ENCODE measurements around the gene CAPN8.

Gene CAPN8

GRCh38 chr1:223657978-223658377 is 7.5 kb downstream of the CAPN8 start:
- in situ Hi-C loops (cut with MboI; ENCODE audit: low sequenced_read_pairs), result no loop called here

DNA sequence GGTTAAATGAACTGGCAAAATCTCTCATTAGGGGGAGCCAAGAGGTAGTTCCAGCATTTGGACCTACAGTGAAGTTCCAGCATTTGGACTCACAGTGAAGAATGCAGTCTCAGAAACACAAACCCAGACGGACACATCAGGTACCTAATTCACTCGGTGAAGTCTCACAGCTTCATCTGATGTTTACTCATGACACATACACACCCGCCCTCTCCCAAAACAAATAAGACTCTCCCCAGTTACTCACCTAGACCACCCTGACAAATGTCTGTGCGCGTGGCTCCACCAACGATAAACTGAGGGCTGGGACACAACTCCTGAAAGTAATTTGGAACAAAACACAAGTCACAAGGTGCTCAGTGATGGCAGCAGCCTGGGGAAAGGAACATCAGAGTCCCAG is 11.4 kb downstream of the CAPN8 start:
- in situ Hi-C loops (cut with MboI; ENCODE audit: low sequenced_read_pairs), result no loop called here

GRCh38 chr1:223653431-223653830 is 12.1 kb downstream of the CAPN8 start:
- in situ Hi-C loops (cut with MboI; ENCODE audit: low sequenced_read_pairs), result no loop called here

DNA sequence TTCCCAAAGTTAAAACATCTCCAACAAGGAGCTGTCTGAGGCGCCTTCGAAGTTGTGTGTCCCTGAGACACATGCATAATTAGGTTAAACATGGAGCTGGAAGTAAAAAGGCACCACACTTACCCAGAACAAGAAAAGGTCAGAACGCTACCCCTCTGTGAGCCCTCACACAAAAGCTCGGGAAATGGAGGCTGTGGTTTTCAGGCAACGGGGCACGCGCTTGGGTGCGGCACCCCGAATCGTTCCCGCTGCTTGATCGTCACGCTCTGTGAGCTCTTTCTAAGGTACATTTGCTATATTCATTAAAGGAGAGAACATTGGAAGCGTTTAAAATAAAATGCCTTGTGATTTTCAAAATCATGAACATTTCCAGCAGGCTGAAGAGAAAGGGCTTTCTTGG is 12.5 kb downstream of the CAPN8 start:
- in situ Hi-C loops (cut with MboI; ENCODE audit: low sequenced_read_pairs), result no loop called here

DNA sequence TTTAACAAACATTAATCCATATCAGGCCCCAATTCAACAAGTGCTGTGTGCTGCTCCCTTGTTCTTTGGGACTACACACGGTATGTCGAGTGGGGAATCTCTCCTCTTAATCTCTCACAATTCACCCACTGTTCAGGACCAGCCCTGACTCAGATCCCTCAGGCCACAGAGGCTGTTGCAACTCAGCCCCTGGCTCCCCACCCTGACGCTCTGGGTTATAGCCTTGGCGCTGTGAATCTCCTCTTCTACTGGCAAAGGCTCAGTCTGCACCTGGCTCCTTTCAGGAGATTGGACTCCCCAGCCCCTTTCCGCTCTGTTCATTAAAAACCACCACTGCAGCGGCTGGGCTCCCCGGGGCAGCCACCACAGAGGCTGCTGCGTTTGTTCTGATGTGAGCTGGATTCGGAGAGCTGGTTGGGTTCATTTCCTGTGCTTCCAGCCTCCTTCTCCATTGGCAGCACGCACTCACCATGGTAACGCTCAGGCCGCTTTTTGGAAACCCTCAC is 13.0 kb downstream of the CAPN8 start:
- in situ Hi-C loops (cut with MboI; ENCODE audit: low sequenced_read_pairs), result no loop called here

- in situ Hi-C loops (cut with MboI; ENCODE audit: low sequenced_read_pairs), result no loop called here
These were observed 14.1 kb downstream of the CAPN8 start for GRCh38 chr1:223651291-223651991.

DNA sequence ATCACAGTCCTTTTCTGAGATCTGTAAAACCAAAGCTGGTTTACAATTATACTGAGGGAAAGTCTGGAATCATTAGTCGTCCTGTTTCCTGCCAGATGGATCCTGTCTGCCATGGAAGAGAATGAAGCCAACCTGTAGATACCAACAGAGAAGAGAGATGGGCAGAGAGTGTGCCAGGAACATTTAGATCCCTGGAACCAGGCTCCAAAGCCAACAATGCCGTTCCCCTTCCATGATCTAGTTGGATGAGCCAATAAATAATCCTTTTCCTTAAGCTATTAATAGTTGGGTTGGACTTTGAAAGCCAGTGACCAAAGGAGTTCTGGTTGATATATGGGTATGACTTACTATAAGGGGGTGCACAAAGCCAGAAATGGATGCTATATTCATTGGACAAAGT is 15.0 kb downstream of the CAPN8 start:
- in situ Hi-C loops (cut with MboI; ENCODE audit: low sequenced_read_pairs), result no loop called here

GRCh38 chr1:223649222-223649621 is 16.3 kb downstream of the CAPN8 start:
- in situ Hi-C loops (cut with MboI; ENCODE audit: low sequenced_read_pairs), result no loop called here

DNA sequence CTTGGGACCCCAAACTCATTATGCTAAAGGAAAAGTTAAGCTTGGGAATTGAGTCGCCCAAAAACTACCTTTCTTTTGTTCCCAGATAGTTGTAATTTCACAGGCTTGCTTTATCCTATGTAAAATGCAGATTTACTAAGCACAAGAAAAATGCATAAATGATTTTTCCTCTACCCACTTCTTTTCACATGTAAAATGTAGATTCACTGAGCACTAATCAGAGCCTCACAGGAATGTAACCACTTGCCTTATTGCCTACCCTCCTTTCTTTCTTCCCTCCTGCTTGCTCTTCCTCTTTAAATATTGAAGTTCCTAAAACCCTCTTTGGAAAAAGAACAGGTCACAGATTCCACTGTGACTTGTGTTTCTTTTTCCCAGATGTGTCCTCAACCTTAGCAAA is 18.3 kb downstream of the CAPN8 start:
- in situ Hi-C loops (cut with MboI; ENCODE audit: low sequenced_read_pairs), result no loop called here

GRCh38 chr1:223645903-223646302 is 19.6 kb downstream of the CAPN8 start:
- in situ Hi-C loops (cut with MboI; ENCODE audit: low sequenced_read_pairs), result no loop called here

DNA sequence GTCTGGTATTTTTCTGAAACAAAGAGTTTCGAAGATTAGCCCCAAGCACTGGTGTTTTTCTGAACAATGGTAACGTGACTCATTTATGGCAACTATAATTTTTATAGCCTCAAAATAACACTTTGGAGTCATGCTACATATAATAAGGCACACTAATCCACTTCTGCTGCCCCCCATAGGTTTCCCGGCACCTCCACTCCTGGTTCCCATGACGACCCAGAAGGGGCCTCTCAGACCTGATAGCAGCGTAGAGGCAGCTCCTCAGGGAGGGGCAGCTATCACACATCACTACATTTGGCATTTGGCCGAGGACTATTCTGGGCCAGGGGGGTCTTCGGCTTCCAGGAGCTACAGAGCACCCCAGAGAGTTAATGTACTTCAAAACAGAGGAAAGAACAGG is 23.3 kb downstream of the CAPN8 start:
- in situ Hi-C loops (cut with MboI; ENCODE audit: low sequenced_read_pairs), result no loop called here

GRCh38 chr1:223641523-223642039 is 23.9 kb downstream of the CAPN8 start:
- in situ Hi-C loops (cut with MboI; ENCODE audit: low sequenced_read_pairs), result no loop called here

DNA sequence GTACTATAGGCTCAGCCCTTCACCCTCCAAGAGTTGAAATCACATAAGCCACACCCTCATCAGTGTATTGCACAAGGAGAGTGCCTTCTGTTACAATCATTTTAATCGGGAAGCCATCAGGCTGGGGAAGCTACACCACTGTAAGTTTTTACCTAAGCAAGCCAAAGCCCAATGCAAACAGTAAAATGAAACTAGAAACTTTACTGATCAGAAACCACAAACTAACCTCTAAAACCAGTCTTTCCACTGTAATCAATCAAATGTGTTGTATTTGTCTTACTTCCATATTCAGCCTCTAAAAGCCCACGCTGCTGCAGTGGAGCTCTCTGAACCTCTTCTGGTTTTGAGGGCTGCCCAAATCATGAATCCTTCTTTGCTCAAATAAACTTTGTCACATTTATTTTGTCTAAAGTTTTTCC is 26.2 kb downstream of the CAPN8 start:
- in situ Hi-C loops (cut with MboI; ENCODE audit: low sequenced_read_pairs), result no loop called here

GRCh38 chr1:223635236-223635635 is 30.3 kb downstream of the CAPN8 start:
- in situ Hi-C loops (cut with MboI; ENCODE audit: low sequenced_read_pairs), result no loop called here

- in situ Hi-C loops (cut with MboI; ENCODE audit: low sequenced_read_pairs), result no loop called here
These were observed 31.1 kb downstream of the CAPN8 start for GRCh38 chr1:223634423-223634822.

DNA sequence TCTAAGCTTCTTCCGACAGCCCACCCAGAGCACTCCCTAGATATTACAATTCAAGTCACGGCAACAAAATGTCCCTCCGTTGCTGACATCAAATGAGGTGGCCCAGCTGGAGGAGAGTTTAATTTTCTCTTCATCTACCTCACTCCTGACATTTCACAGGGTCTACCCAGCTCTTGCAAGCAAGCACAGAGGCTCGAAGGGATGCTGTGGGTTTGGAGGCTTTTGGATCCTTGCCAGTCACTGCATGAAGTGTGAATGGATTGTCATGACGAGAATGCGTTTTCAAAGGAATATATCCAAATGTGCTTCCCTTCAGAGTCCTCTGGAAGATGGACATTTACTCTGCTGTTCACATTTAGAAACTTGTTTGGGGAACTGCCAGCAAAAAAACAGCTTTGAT is 33.5 kb downstream of the CAPN8 start:
- in situ Hi-C loops (cut with MboI; ENCODE audit: low sequenced_read_pairs), result no loop called here

GRCh38 chr1:223631473-223631872 is 34.0 kb downstream of the CAPN8 start:
- in situ Hi-C loops (cut with MboI; ENCODE audit: low sequenced_read_pairs), result no loop called here

GRCh38 chr1:223629126-223629457 is 36.4 kb downstream of the CAPN8 start:
- in situ Hi-C loops (cut with MboI; ENCODE audit: low sequenced_read_pairs), result no loop called here

GRCh38 chr1:223628233-223629125 is 37.0 kb downstream of the CAPN8 start:
- in situ Hi-C loops (cut with MboI; ENCODE audit: low sequenced_read_pairs), result no loop called here

GRCh38 chr1:223622132-223622842 is 43.2 kb downstream of the CAPN8 start:
- in situ Hi-C loops (cut with MboI; ENCODE audit: low sequenced_read_pairs), result no loop called here

DNA sequence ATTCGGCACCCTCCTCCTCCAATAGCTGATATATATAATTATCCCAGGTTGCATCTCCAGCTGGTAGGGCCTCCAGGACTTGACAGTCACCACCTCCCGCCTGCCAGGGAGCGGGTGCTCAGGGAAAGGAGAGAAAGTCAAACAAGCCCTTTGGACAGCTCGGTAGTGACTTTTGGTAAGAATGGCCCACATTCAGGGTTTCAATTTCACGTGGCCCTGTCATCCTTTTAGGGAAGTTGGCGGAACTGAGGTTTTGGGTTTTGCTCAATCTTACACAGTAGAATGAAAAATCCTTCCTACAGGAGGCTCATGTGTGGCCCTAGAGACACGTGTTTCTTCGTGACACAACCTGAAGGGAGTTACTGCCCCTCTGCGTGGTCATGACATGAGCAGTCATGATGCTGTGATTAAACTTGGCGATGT is 44.2 kb downstream of the CAPN8 start:
- in situ Hi-C loops (cut with MboI; ENCODE audit: low sequenced_read_pairs), result no loop called here
